A673 (cell line): Measurements from ENCODE around the gene DLL1.

Experiments
- EZH2 ChIP-seq: fragments of 200-600 bp; sonication (generic); IDR thresholded peaks from 2 replicates; pipeline ENCODE4 v1.6.1; 2017; ENCODE audit warnings: borderline replicate concordance, low read depth, mild to moderate bottlenecking, mixed read lengths, antibody characterized with exemption, low read length; ENCODE audit not compliant: poor library complexity, severe bottlenecking
- TF ChIP-seq, protein P1 (sequence below): fragments of 300-800, 200-600 bp; sonication (generic); conservative IDR thresholded peaks from 2 replicates; pipeline ENCODE4 v1.5.1; 2017; ENCODE audit warnings: low read depth, mild to moderate bottlenecking, antibody characterized with exemption, low read length, moderate library complexity, mixed read lengths

DNA sequence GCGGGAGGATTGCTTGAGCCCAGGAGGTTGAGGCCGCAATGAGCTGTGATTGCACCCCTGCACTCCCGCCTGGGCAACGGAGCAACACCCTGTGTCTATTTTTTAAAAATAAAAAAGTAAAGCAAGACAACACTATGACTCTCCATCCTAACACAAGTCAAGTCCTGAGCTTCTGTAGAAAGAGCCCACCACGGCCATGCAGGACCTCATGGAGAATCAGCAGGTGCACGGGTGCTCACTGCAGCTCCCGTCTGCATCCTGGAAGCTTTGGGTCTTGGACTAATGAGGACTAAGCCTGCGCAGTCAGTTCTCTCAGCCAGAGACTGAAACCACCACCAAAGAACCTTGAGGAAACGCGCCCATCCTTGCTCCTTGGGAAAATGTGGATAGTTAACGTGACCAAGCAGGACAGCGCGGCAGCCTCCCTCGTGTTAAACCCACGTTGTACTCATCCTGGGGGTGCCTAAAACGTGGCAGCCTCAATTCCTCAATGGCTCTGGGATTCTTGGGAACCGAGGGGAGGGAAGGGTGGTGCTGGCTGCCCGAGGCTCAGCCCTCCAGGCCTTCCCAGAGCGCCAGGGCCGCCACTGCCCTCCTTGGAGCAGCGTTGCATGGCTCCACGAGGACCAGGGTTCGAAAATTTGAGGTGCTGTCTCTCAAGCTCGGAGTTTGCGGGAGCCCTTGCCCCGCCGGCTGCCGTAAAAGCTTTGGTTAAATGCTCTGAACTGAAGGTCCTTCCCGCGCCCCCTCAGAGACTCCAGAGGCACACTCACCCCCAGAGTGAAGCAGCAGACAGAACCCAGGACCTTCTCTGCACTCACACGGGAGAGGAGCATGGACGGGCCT lies 29.0 kb downstream of the DLL1 start:
- TF ChIP-seq, protein P1, sequence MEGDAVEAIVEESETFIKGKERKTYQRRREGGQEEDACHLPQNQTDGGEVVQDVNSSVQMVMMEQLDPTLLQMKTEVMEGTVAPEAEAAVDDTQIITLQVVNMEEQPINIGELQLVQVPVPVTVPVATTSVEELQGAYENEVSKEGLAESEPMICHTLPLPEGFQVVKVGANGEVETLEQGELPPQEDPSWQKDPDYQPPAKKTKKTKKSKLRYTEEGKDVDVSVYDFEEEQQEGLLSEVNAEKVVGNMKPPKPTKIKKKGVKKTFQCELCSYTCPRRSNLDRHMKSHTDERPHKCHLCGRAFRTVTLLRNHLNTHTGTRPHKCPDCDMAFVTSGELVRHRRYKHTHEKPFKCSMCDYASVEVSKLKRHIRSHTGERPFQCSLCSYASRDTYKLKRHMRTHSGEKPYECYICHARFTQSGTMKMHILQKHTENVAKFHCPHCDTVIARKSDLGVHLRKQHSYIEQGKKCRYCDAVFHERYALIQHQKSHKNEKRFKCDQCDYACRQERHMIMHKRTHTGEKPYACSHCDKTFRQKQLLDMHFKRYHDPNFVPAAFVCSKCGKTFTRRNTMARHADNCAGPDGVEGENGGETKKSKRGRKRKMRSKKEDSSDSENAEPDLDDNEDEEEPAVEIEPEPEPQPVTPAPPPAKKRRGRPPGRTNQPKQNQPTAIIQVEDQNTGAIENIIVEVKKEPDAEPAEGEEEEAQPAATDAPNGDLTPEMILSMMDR = no peak
- no peak for TF ChIP-seq EZH2
